ENCODE results near the gene NPHP4. TPM values are rescaled to one million over a fixed set of nuclear protein-coding genes. Genes with fewer than 3 reads are reported as not detected.
"Not testable (repeated sequence)": the region's sequence is repeated elsewhere in the genome, so short reads cannot be mapped to it uniquely, and the experiment has no call there.

The NPHP4 gene
- total RNA-seq, 1 donor = 2.7 TPM

- Histone ChIP-seq H3K4me3 (ENCODE audit: low read length) (no peak overlapping the region), H3K27me3 (ENCODE audit: insufficient read depth, low read length) (no peaks in the 10 kb centered on the region), H3K9me3 (ENCODE audit: low read depth, low read length) (no peaks in the 10 kb centered on the region), H3K4me1 (ENCODE audit: insufficient read depth, low read length) (no peaks in the 10 kb centered on the region)
Measured at GRCh38 chr1:5855196-5855897, 136.9 kb downstream of the NPHP4 start.

- Histone ChIP-seq H3K4me1 (ENCODE audit: insufficient read depth, low read length) (no peaks in the 10 kb centered on the region), H3K27me3 (ENCODE audit: insufficient read depth, low read length) (no peaks in the 10 kb centered on the region), H3K4me3 (ENCODE audit: low read length) (no peak overlapping the region), H3K9me3 (ENCODE audit: low read depth, low read length) (no peaks in the 10 kb centered on the region)
Measured at GRCh38 chr1:5854754-5855153, 137.5 kb downstream of the NPHP4 start.

- H3K4me3 ChIP-seq (ENCODE audit: low read length); H3K4me1 ChIP-seq (ENCODE audit: insufficient read depth, low read length); H3K27me3 ChIP-seq (ENCODE audit: insufficient read depth, low read length); H3K9me3 ChIP-seq (ENCODE audit: low read depth, low read length): not testable (repeated sequence)
Measured at GRCh38 chr1:5853858-5854257, 138.4 kb downstream of the NPHP4 start.

GRCh38 chr1:5850503-5850902, 141.7 kb downstream of the NPHP4 start:
- no peak overlapping the region for H3K4me3 ChIP-seq (ENCODE audit: low read length)
- H3K9me3 ChIP-seq (ENCODE audit: low read depth, low read length) = no peaks in the 10 kb centered on the region
- H3K27me3 ChIP-seq (ENCODE audit: insufficient read depth, low read length) = no peaks in the 10 kb centered on the region
- no peaks in the 10 kb centered on the region for H3K4me1 ChIP-seq (ENCODE audit: insufficient read depth, low read length)

GRCh38 chr1:5849550-5849949, 142.7 kb downstream of the NPHP4 start:
- no peaks in the 10 kb centered on the region for H3K9me3 ChIP-seq (ENCODE audit: low read depth, low read length)
- H3K4me1 ChIP-seq (ENCODE audit: insufficient read depth, low read length) = no peaks in the 10 kb centered on the region
- no peaks in the 10 kb centered on the region for H3K27me3 ChIP-seq (ENCODE audit: insufficient read depth, low read length)
- H3K4me3 ChIP-seq (ENCODE audit: low read length) = no peak overlapping the region

GRCh38 chr1:5847013-5847659, 145.1 kb downstream of the NPHP4 start:
- Histone ChIP-seq H3K9me3 (ENCODE audit: low read depth, low read length) (no peaks in the 10 kb centered on the region), H3K27me3 (ENCODE audit: insufficient read depth, low read length) (no peaks in the 10 kb centered on the region), H3K4me3 (ENCODE audit: low read length) (no peak overlapping the region), H3K4me1 (ENCODE audit: insufficient read depth, low read length) (no peaks in the 10 kb centered on the region)

- Histone ChIP-seq H3K9me3 (ENCODE audit: low read depth, low read length) (no peaks in the 10 kb centered on the region), H3K4me1 (ENCODE audit: insufficient read depth, low read length) (no peaks in the 10 kb centered on the region), H3K27me3 (ENCODE audit: insufficient read depth, low read length) (no peaks in the 10 kb centered on the region), H3K4me3 (ENCODE audit: low read length) (no peak overlapping the region)
Measured at GRCh38 chr1:5845376-5845775, 146.8 kb downstream of the NPHP4 start.

- H3K4me3 ChIP-seq (ENCODE audit: low read length) = no peak overlapping the region
- H3K9me3 ChIP-seq (ENCODE audit: low read depth, low read length) = no peaks in the 10 kb centered on the region
- no peaks in the 10 kb centered on the region for H3K27me3 ChIP-seq (ENCODE audit: insufficient read depth, low read length)
- no peaks in the 10 kb centered on the region for H3K4me1 ChIP-seq (ENCODE audit: insufficient read depth, low read length)
Measured at GRCh38 chr1:5844442-5844841, 147.8 kb downstream of the NPHP4 start.

GRCh38 chr1:5843521-5844096, 148.6 kb downstream of the NPHP4 start:
- H3K27me3 ChIP-seq (ENCODE audit: insufficient read depth, low read length) = no peaks in the 10 kb centered on the region
- no peaks in the 10 kb centered on the region for H3K4me1 ChIP-seq (ENCODE audit: insufficient read depth, low read length)
- no peaks in the 10 kb centered on the region for H3K9me3 ChIP-seq (ENCODE audit: low read depth, low read length)
- H3K4me3 ChIP-seq (ENCODE audit: low read length) = no peak overlapping the region

GRCh38 chr1:5842679-5843078, 149.5 kb downstream of the NPHP4 start:
- Histone ChIP-seq H3K27me3 (ENCODE audit: insufficient read depth, low read length) (no peaks in the 10 kb centered on the region), H3K4me1 (ENCODE audit: insufficient read depth, low read length) (no peaks in the 10 kb centered on the region), H3K4me3 (ENCODE audit: low read length) (no peak overlapping the region), H3K9me3 (ENCODE audit: low read depth, low read length) (no peaks in the 10 kb centered on the region)

GRCh38 chr1:5840551-5841001, 151.6 kb downstream of the NPHP4 start:
- Histone ChIP-seq H3K4me1 (ENCODE audit: insufficient read depth, low read length) (no peaks in the 10 kb centered on the region), H3K9me3 (ENCODE audit: low read depth, low read length) (no peaks in the 10 kb centered on the region), H3K27me3 (ENCODE audit: insufficient read depth, low read length) (no peaks in the 10 kb centered on the region), H3K4me3 (ENCODE audit: low read length) (no peak overlapping the region)

GRCh38 chr1:5839881-5840550, 152.2 kb downstream of the NPHP4 start:
- H3K27me3 ChIP-seq (ENCODE audit: insufficient read depth, low read length) = no peaks in the 10 kb centered on the region
- no peak overlapping the region for H3K4me3 ChIP-seq (ENCODE audit: low read length)
- H3K4me1 ChIP-seq (ENCODE audit: insufficient read depth, low read length) = no peaks in the 10 kb centered on the region
- no peaks in the 10 kb centered on the region for H3K9me3 ChIP-seq (ENCODE audit: low read depth, low read length)

GRCh38 chr1:5839161-5839880, 152.9 kb downstream of the NPHP4 start:
- Histone ChIP-seq H3K4me1 (ENCODE audit: insufficient read depth, low read length) (no peaks in the 10 kb centered on the region), H3K4me3 (ENCODE audit: low read length) (no peak overlapping the region), H3K27me3 (ENCODE audit: insufficient read depth, low read length) (no peaks in the 10 kb centered on the region), H3K9me3 (ENCODE audit: low read depth, low read length) (no peaks in the 10 kb centered on the region)

- Histone ChIP-seq H3K4me1 (ENCODE audit: insufficient read depth, low read length) (no peaks in the 10 kb centered on the region), H3K27me3 (ENCODE audit: insufficient read depth, low read length) (no peaks in the 10 kb centered on the region), H3K9me3 (ENCODE audit: low read depth, low read length) (no peaks in the 10 kb centered on the region), H3K4me3 (ENCODE audit: low read length) (no peak overlapping the region)
Measured at GRCh38 chr1:5837976-5838653, 154.1 kb downstream of the NPHP4 start.
